ENCODE results near the gene C1R. TPM values are rescaled to one million over a fixed set of nuclear protein-coding genes. Genes with fewer than 3 reads are reported as not detected.
A peak's percentile ranks its signal among the peaks of the same experiment; 100 is the strongest.

Gene C1R
- total RNA-seq, 1 donor from 2014 or later, result 41.5 TPM

- DNase-seq (ENCODE audit: low spot score in 2 of 2, unreplicated experiment in 2 of 2), result no peak
- H3K27me3 Mint-ChIP-seq (ENCODE audit: low read depth), result no peaks in the 10 kb centered on the region
- no peak overlapping the region for H3K4me3 Mint-ChIP-seq
- H3K9me3 Mint-ChIP-seq, result no peaks in the 10 kb centered on the region
- no peak for TF ChIP-seq CTCF (IDR thresholded peaks at IDR 0.05; ENCODE audit: unreplicated experiment)
- peaks cover 9% of the 10 kb centered on the region for H3K36me3 Mint-ChIP-seq
- H3K27ac Mint-ChIP-seq, result no peak overlapping the region
- peaks cover 13% of the 10 kb centered on the region for H3K4me1 Mint-ChIP-seq
Measured at GRCh38 chr12:7089196-7089871, 2.9 kb downstream of the C1R start.

- Mint-ChIP-seq H3K4me1 (peaks cover 4% of the 10 kb centered on the region), H3K9me3 (peaks cover 6% of the 10 kb centered on the region), H3K36me3 (peaks cover 24% of the 10 kb centered on the region), H3K4me3 (no peak overlapping the region), H3K27ac (no peak overlapping the region), H3K27me3 (ENCODE audit: low read depth) (no peaks in the 10 kb centered on the region)
- no peak for DNase-seq (ENCODE audit: low spot score in 2 of 2, unreplicated experiment in 2 of 2)
- no peak for TF ChIP-seq CTCF (IDR thresholded peaks at IDR 0.05; ENCODE audit: unreplicated experiment)
Measured at GRCh38 chr12:7083125-7083524, 9.1 kb downstream of the C1R start.

- Mint-ChIP-seq H3K4me1 (peaks cover 4% of the 10 kb centered on the region), H3K27me3 (ENCODE audit: low read depth) (peaks cover 2% of the 10 kb centered on the region), H3K4me3 (no peak overlapping the region), H3K9me3 (peaks cover 6% of the 10 kb centered on the region), H3K36me3 (peaks cover 16% of the 10 kb centered on the region), H3K27ac (no peak overlapping the region)
- DNase-seq (ENCODE audit: low spot score in 2 of 2, unreplicated experiment in 2 of 2), result no peak
- no peak for TF ChIP-seq CTCF (IDR thresholded peaks at IDR 0.05; ENCODE audit: unreplicated experiment)
Measured at GRCh38 chr12:7081037-7081436, 11.2 kb downstream of the C1R start.

- no peak for TF ChIP-seq CTCF (IDR thresholded peaks at IDR 0.05; ENCODE audit: unreplicated experiment)
- Mint-ChIP-seq H3K9me3 (peaks cover 6% of the 10 kb centered on the region), H3K36me3 (peaks cover 16% of the 10 kb centered on the region), H3K27me3 (ENCODE audit: low read depth) (peaks cover 8% of the 10 kb centered on the region), H3K4me3 (no peak overlapping the region), H3K4me1 (peaks cover 4% of the 10 kb centered on the region), H3K27ac (peak overlapping the region; percentile 75)
- no peak for DNase-seq (ENCODE audit: low spot score in 2 of 2, unreplicated experiment in 2 of 2)
Measured at GRCh38 chr12:7079826-7080125, 12.5 kb downstream of the C1R start.

GRCh38 chr12:7078163-7078562 lies 14.1 kb downstream of the C1R start:
- H3K27ac Mint-ChIP-seq, result no peak overlapping the region
- DNase-seq (ENCODE audit: low spot score in 2 of 2, unreplicated experiment in 2 of 2), result no peak
- H3K9me3 Mint-ChIP-seq, result peaks cover 3% of the 10 kb centered on the region
- H3K4me1 Mint-ChIP-seq, result peaks cover 4% of the 10 kb centered on the region
- H3K27me3 Mint-ChIP-seq (ENCODE audit: low read depth), result peaks cover 14% of the 10 kb centered on the region
- H3K36me3 Mint-ChIP-seq, result peaks cover 13% of the 10 kb centered on the region
- TF ChIP-seq CTCF (IDR thresholded peaks at IDR 0.05; ENCODE audit: unreplicated experiment), result no peak
- H3K4me3 Mint-ChIP-seq, result no peak overlapping the region

- no peak overlapping the region for H3K27ac Mint-ChIP-seq
- no peak for DNase-seq (ENCODE audit: low spot score in 2 of 2, unreplicated experiment in 2 of 2)
- peaks cover 4% of the 10 kb centered on the region for H3K4me1 Mint-ChIP-seq
- H3K27me3 Mint-ChIP-seq (ENCODE audit: low read depth), result peaks cover 25% of the 10 kb centered on the region
- H3K9me3 Mint-ChIP-seq, result no peaks in the 10 kb centered on the region
- H3K36me3 Mint-ChIP-seq, result peaks cover 2% of the 10 kb centered on the region
- no peak overlapping the region for H3K4me3 Mint-ChIP-seq
- TF ChIP-seq CTCF (IDR thresholded peaks at IDR 0.05; ENCODE audit: unreplicated experiment), result no peak
Measured at GRCh38 chr12:7076493-7076892, 15.8 kb downstream of the C1R start.
